Transverse colon (tissue), 4 donors: ENCODE measurements around the gene JAZF1. TPM values are rescaled to one million over a fixed set of nuclear protein-coding genes. Genes with fewer than 3 reads are reported as not detected.

Experiments used
- DNase-seq: peaks from one replicate; pipeline ENCODE4 v3.0.0-alpha.2; 2019
- H3K27ac ChIP-seq, 4 donors: fragments of 200-600 bp; sonication (generic); 2 replicates each; pipeline ENCODE4 v1.5.1; 2016 to 2018; ENCODE audit warnings: inconsistent platforms in 4 of 4
- H3K27me3 ChIP-seq: fragments of 200-600 bp; sonication (generic); 2 replicates; pipeline ENCODE4 v1.5.1; 2017; ENCODE audit warnings: inconsistent platforms
- H3K36me3 ChIP-seq, 4 donors: fragments of 200-600 bp; sonication (generic); 2 replicates each; pipeline ENCODE4 v1.5.1; 2017 to 2019; ENCODE audit warnings: inconsistent platforms in 4 of 4
- H3K4me1 ChIP-seq, 4 donors: fragments of 200-600 bp; sonication (generic); 2 replicates each; pipeline ENCODE4 v1.5.1; 2017 to 2020; ENCODE audit warnings: inconsistent platforms in 4 of 4
- H3K4me3 ChIP-seq, 4 donors: fragments of 200-600 bp; sonication (generic); 1 replicate in 1 of 4; 2 replicates in 3 of 4; pipeline versions ENCODE4 v1.5.1 to v1.6.1; 2017 to 2019; ENCODE audit warnings: inconsistent platforms in 4 of 4
- H3K9me3 ChIP-seq, 2 donors: fragments of 200-600 bp; sonication (generic); 2 replicates each; pipeline ENCODE4 v1.5.1; 2017 to 2019; ENCODE audit warnings: inconsistent platforms in 2 of 2
- CTCF ChIP-seq, 5 experiments: fragments of 200-600 bp in 3 of 5; fragments of 450-650 bp in 2 of 5; sonication (generic) in 3 of 5; IDR thresholded peaks; 1 replicate in 2 of 5; 2 replicates in 3 of 5; pipeline ENCODE4 v1.5.1; 2016 to 2017; ENCODE audit warnings: antibody characterized with exemption in 5 of 5, inconsistent platforms in 3 of 5, mild to moderate bottlenecking in 2 of 5, moderate library complexity in 1 of 5
- EP300 ChIP-seq: sonication (generic); formaldehyde crosslinking; IDR thresholded peaks from one replicate; pipeline ENCODE4 v1.6.1; 2017; ENCODE audit warnings: antibody characterized with exemption, low read depth
- POLR2A ChIP-seq: fragments of 450-650 bp; IDR thresholded peaks from one replicate; pipeline ENCODE4 v1.6.1; 2016; ENCODE audit warnings: antibody characterized with exemption, mild to moderate bottlenecking, moderate library complexity
- POLR2AphosphoS5 ChIP-seq, 3 donors: sonication (generic); formaldehyde crosslinking; IDR thresholded peaks; one replicate each; pipeline ENCODE4 v1.6.1; 2016; ENCODE audit warnings: antibody characterized with exemption in 3 of 3
- WGBS, 2 donors: methylation state at CpG; one replicate each; pipeline ENCODE4 v1.1.5; 2018; ENCODE audit warnings: low coverage in 1 of 2; 5-methylcytosine and 5-hydroxymethylcytosine counted together
- in situ Hi-C, 4 donors: fragments of 200-750 bp; cut with MboI; loops; one replicate each; pipeline versions ENCODE4 v1.15.0 to v1.15.1; 2017; ENCODE audit warnings: low sequenced_read_pairs in 3 of 4, low pct_ligation_motif_present in 1 of 4, low pct_unique_long_range_greater_than_20kb in 1 of 4
- intact Hi-C: fragments of 100-400 bp; cut with DNase I; formaldehyde crosslinking; loops from one replicate; pipeline ENCODE4 v1.15.1; 2023; ENCODE audit warnings: low total_unique reads
- total RNA-seq, 4 donors: library from RNA; depleted of rRNA; stranded (reverse); fragments of >200 nt; gene quantifications; one replicate each; pipeline ENCODE4 v1.1.0, GENCODE V29; 2016

The JAZF1 gene
- total RNA-seq, 4 donors from 2014 or later, result 11.0 to 12.2 (median 11.5) TPM

DNA sequence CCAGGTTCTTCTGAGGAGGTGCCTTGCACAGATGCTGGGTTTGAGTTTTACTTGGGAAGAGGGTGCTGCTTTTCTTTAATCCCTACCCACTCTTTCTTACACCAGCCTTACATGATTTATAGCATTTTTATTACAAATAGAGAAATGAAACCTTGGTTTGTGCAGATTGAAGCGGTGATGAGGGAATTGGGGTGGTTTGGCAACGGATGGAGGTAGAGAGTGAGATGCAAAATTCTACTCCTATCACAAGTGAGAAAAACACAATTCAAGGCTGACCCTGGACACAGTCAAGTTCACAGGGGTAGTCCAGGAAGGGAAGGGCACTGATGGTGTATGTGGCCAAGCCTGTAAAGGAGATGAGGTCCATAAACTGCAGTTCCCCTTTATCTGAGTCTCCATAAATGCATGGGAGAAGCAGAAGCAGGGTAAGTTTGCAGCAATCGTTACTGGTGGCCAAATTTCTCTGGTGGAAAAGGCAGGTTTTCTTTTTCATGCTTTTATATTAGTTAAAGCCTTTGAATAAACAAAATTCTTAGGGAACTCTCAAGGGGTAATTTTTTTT is 214.3 kb downstream of the JAZF1 start:
- Histone ChIP-seq H3K36me3 (no peaks in the 10 kb centered on the region), H3K27me3 (no peaks in the 10 kb centered on the region), H3K4me3 (no peak overlapping the region), H3K9me3 (no peaks in the 10 kb centered on the region), H3K4me1 (peaks cover 0 to 16% (median 2%) of the 10 kb centered on the region in 4 donors), H3K27ac (no peak overlapping the region)
- TF ChIP-seq POLR2AphosphoS5 (IDR thresholded peaks at IDR 0.05), result no peak
- no peak for TF ChIP-seq EP300
- TF ChIP-seq POLR2A, result no peak
- no peak for TF ChIP-seq CTCF (IDR thresholded peaks at IDR 0.05)
- no peak for DNase-seq
- in situ Hi-C loops, result no loop called here
- intact Hi-C loops, result no loop called here
- 45 to 74% methylated on average over 3 of the region's 3 CpGs for WGBS, 2 donors

DNA sequence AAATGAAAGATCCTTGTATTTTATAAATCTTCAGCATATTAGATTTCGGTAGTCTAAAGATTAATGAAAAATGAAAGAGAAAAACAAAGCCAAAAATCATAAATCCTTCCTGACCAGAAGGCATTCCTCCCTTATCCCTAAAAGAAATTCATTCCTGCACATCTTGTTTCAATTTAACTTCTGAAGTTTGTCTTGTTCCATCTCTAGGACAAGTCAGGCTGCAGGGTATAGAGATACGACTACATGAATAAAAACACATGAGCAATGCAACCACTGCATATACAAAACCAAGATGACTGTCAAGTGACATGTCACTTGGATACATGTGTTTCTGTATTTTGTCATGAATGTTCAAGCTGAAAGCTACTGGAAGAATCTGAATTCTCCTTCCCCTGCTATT is 214.9 kb downstream of the JAZF1 start:
- no peak for TF ChIP-seq CTCF (IDR thresholded peaks at IDR 0.05)
- H3K27ac ChIP-seq, result no peak overlapping the region
- no peaks in the 10 kb centered on the region for H3K36me3 ChIP-seq
- no peaks in the 10 kb centered on the region for H3K9me3 ChIP-seq
- no peaks in the 10 kb centered on the region for H3K27me3 ChIP-seq
- in situ Hi-C loops, result no loop called here
- 79 to 84% methylated on average over 2 of the region's 2 CpGs for WGBS, 2 donors
- no peak overlapping the region for H3K4me3 ChIP-seq
- H3K4me1 ChIP-seq, result peaks cover 0 to 21% (median 4%) of the 10 kb centered on the region in 4 donors
- intact Hi-C loops, result no loop called here
- no peak for DNase-seq

DNA sequence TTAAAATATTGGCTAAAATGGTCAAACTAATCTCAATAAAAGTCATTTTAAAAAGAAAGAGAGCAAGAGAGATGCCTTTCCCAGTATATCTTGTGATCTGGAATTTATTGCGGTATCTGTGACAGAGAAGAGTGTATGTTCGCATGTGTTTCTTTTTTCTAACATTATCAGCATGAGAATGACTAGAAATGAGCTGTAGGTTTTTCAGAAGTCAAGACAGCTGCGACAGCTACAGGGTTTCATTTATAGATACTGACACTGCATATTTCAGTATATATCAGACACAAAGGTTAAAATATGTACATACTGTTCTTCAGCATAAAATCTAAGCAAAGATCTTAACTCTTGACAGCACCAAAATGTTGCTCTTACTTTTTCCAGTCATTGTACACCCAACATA is 215.8 kb downstream of the JAZF1 start:
- DNase-seq, result no peak
- no peaks in the 10 kb centered on the region for H3K9me3 ChIP-seq
- H3K27me3 ChIP-seq, result no peaks in the 10 kb centered on the region
- in situ Hi-C loops, result no loop called here
- no peak overlapping the region for H3K27ac ChIP-seq
- intact Hi-C loops, result no loop called here
- H3K36me3 ChIP-seq, result no peaks in the 10 kb centered on the region
- H3K4me3 ChIP-seq, result no peak overlapping the region
- TF ChIP-seq POLR2A, result no peak
- no peak for TF ChIP-seq POLR2AphosphoS5 (IDR thresholded peaks at IDR 0.05)
- TF ChIP-seq EP300, result no peak
- no peak for TF ChIP-seq CTCF (IDR thresholded peaks at IDR 0.05)
- H3K4me1 ChIP-seq, result peaks cover 0 to 26% (median 7%) of the 10 kb centered on the region in 4 donors
- WGBS, 2 donors, result 91 to 100% methylated on average over 3 of the region's 3 CpGs

DNA sequence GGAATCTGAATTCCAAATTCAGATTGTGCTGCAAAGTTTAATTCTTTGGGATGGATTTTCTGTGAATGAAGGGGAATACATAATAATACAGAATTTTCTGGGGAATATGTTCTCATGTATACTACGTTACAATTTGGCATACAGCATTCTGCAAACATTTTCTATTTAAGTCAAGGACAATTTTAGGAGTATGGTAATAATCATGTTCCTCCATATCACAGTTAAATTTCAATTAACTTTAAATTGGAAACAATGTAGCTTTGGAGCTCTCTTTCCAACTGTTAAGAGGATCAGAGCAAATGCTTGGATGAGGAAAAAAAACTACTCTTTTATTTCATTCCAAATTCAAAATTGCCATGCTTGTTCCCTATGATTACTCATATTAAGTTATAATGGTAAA is 217.5 kb downstream of the JAZF1 start:
- H3K4me3 ChIP-seq, result no peak overlapping the region
- H3K9me3 ChIP-seq, result no peaks in the 10 kb centered on the region
- WGBS, 2 donors, result 89 to 100% methylated on average over 1 of the region's 1 CpG
- no peaks in the 10 kb centered on the region for H3K36me3 ChIP-seq
- no peak for TF ChIP-seq POLR2A
- no peak for TF ChIP-seq POLR2AphosphoS5 (IDR thresholded peaks at IDR 0.05)
- no peak for TF ChIP-seq EP300
- TF ChIP-seq CTCF (IDR thresholded peaks at IDR 0.05), result no peak
- H3K27me3 ChIP-seq, result no peaks in the 10 kb centered on the region
- no peak for DNase-seq
- in situ Hi-C loops (no loop called here), intact Hi-C loops (no loop called here)
- peaks cover 0 to 26% (median 7%) of the 10 kb centered on the region in 4 donors for H3K4me1 ChIP-seq
- H3K27ac ChIP-seq, result no peak overlapping the region
